Colonic mucosa (tissue), 4 donors: ENCODE data around the gene METAP1D. TPM values are rescaled to one million over a fixed set of nuclear protein-coding genes. Genes with fewer than 3 reads are reported as not detected.

ENCODE experiments used
- DNase-seq: peaks from one replicate; pipeline ENCODE4 v3.0.0-alpha.2; 2020
- H3K27ac ChIP-seq: fragments of 200-600 bp; one replicate; pipeline ENCODE4 v1.8.0; 2021
- H3K27me3 ChIP-seq: fragments of 200-600 bp; one replicate; pipeline ENCODE4 v1.8.0; 2021
- H3K36me3 ChIP-seq: fragments of 200-600 bp; one replicate; pipeline ENCODE4 v1.8.0; 2021
- H3K4me1 ChIP-seq: fragments of 200-600 bp; one replicate; pipeline ENCODE4 v1.8.0; 2021; ENCODE audit warnings: mild to moderate bottlenecking
- H3K4me3 ChIP-seq: fragments of 200-600 bp; one replicate; pipeline ENCODE4 v1.8.0; 2021
- H3K9ac ChIP-seq, 2 donors: one replicate each; pipeline ENCODE4 v1.7.0; 2013; ENCODE audit warnings: control low read depth in 2 of 2, low read depth in 2 of 2, low read length in 2 of 2
- H3K9me3 ChIP-seq: fragments of 200-600 bp; one replicate; pipeline ENCODE4 v1.8.0; 2021
- intact Hi-C: fragments of 100-400 bp; cut with DNase I; formaldehyde crosslinking; loops from one replicate; pipeline ENCODE4 v1.14.1; 2022
- total RNA-seq, 2 donors: library from RNA; stranded (reverse); fragmentation: NEBNext Ultra II Directional in 1 of 2; extraction: Animal tissue kit (Norgen Biotek cat#: 25700) in 1 of 2; gene quantifications; one replicate each; pipeline ENCODE4 v1.2.1, GENCODE V29; 2021
- TF ChIP-seq, protein P1 (sequence below): fragments of 200-600 bp; IDR thresholded peaks from one replicate; pipeline ENCODE4 v1.8.0; 2022; ENCODE audit warnings: antibody characterized with exemption, mild to moderate bottlenecking
- donor health status: healthy.
- donor health status: DM: no; HTN: no; CAD: no.
- donor health status: DM: no; HTN: no; CAD: no.

The METAP1D gene
- total RNA-seq, 2 donors from 2014 or later, result 3.3 to 5.8 TPM

DNA sequence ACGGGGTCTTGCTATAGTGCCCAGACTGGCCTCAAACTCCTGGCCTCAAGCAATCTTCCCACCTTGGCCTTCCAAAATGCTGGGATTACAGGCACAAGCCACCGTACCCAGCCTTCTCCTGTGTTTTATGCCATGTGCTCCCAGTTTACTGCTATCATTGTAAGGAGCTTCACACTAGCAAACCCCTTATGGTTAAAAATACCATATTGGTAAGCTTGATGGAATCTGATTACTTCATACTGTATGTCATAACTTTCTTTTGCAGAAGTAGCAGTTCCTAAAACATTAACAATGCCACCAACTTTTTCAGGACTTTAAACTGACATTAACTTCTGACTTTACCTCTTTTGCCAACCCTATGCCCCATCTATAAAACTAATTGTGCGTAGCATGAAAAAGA lies 41.3 kb upstream of the METAP1D start:
- H3K4me3 ChIP-seq, result no peak overlapping the region
- no peaks in the 10 kb centered on the region for H3K27me3 ChIP-seq
- no peak overlapping the region for H3K9ac ChIP-seq
- intact Hi-C loops, result no loop called here
- DNase-seq, result no peak
- no peaks in the 10 kb centered on the region for H3K4me1 ChIP-seq
- TF ChIP-seq, protein P1, sequence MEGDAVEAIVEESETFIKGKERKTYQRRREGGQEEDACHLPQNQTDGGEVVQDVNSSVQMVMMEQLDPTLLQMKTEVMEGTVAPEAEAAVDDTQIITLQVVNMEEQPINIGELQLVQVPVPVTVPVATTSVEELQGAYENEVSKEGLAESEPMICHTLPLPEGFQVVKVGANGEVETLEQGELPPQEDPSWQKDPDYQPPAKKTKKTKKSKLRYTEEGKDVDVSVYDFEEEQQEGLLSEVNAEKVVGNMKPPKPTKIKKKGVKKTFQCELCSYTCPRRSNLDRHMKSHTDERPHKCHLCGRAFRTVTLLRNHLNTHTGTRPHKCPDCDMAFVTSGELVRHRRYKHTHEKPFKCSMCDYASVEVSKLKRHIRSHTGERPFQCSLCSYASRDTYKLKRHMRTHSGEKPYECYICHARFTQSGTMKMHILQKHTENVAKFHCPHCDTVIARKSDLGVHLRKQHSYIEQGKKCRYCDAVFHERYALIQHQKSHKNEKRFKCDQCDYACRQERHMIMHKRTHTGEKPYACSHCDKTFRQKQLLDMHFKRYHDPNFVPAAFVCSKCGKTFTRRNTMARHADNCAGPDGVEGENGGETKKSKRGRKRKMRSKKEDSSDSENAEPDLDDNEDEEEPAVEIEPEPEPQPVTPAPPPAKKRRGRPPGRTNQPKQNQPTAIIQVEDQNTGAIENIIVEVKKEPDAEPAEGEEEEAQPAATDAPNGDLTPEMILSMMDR, result no peak
- no peak overlapping the region for H3K27ac ChIP-seq
- no peaks in the 10 kb centered on the region for H3K36me3 ChIP-seq
- no peaks in the 10 kb centered on the region for H3K9me3 ChIP-seq

DNA sequence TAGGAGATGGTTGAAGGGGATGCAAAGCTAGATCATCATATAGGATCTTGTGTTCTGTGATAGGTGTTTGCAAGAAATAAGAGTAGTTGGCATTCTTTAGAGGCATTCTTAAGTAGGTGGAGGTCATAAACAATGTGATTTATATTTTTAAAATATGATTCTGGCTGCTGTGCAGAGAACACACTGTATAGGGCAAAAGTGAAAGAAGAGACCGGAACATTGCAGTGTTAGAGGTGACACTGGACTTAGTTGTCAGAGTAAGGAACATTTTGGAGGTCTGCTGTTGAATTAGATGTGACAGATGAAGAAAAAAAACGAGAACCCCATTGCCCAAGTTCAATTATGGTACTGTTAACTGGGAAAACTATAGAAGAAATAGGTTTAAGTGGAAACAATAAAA lies 39.8 kb upstream of the METAP1D start:
- H3K36me3 ChIP-seq, result no peaks in the 10 kb centered on the region
- H3K27ac ChIP-seq, result no peak overlapping the region
- DNase-seq, result no peak
- H3K9me3 ChIP-seq, result no peaks in the 10 kb centered on the region
- no peak overlapping the region for H3K9ac ChIP-seq
- intact Hi-C loops, result no loop called here
- H3K4me3 ChIP-seq, result no peak overlapping the region
- no peaks in the 10 kb centered on the region for H3K4me1 ChIP-seq
- TF ChIP-seq, protein P1, result no peak
- H3K27me3 ChIP-seq, result no peaks in the 10 kb centered on the region

- no peaks in the 10 kb centered on the region for H3K27me3 ChIP-seq
- H3K9me3 ChIP-seq, result no peaks in the 10 kb centered on the region
- intact Hi-C loops, result no loop called here
- no peak for DNase-seq
- H3K9ac ChIP-seq, result no peak overlapping the region
- H3K27ac ChIP-seq, result no peak overlapping the region
- TF ChIP-seq, protein P1, result no peak
- no peaks in the 10 kb centered on the region for H3K4me1 ChIP-seq
- H3K4me3 ChIP-seq, result no peak overlapping the region
- no peaks in the 10 kb centered on the region for H3K36me3 ChIP-seq
Observed at GRCh38 chr2:171960570-171960969, 39.2 kb upstream of the METAP1D start.

DNA sequence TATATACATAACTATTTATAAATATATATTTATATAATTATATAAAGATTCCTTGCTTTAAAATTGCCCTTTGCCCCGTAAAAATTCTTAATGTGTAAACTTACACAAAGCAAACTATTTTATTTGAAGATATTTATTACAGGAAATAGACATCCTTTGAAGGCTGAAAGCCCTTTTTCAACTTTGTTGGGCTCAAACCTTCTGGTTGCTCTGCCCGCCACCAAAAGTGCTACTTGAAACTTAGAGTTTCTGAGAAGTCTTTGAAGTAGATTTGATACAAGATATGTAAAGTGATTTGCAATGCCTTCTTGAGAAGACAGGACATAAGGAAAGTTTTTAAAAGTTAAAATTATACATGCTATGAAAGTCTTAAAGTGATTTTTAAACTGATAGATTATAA lies 36.6 kb upstream of the METAP1D start:
- Histone ChIP-seq H3K9me3 (no peaks in the 10 kb centered on the region), H3K4me1 (no peaks in the 10 kb centered on the region), H3K27me3 (no peaks in the 10 kb centered on the region), H3K4me3 (no peak overlapping the region), H3K36me3 (peaks cover 4% of the 10 kb centered on the region), H3K9ac (no peak overlapping the region), H3K27ac (no peak overlapping the region)
- DNase-seq, result no peak
- TF ChIP-seq, protein P1, result no peak
- intact Hi-C loops, result no loop called here

GRCh38 chr2:171964308-171964707 lies 35.4 kb upstream of the METAP1D start:
- no peak for DNase-seq
- H3K9ac ChIP-seq, result no peak overlapping the region
- H3K36me3 ChIP-seq, result peaks cover 4% of the 10 kb centered on the region
- TF ChIP-seq, protein P1, result no peak
- H3K9me3 ChIP-seq, result no peaks in the 10 kb centered on the region
- H3K27ac ChIP-seq, result no peak overlapping the region
- intact Hi-C loops, result no loop called here
- no peaks in the 10 kb centered on the region for H3K4me1 ChIP-seq
- H3K27me3 ChIP-seq, result no peaks in the 10 kb centered on the region
- H3K4me3 ChIP-seq, result no peak overlapping the region

GRCh38 chr2:171965238-171965637 lies 34.5 kb upstream of the METAP1D start:
- no peak overlapping the region for H3K4me3 ChIP-seq
- H3K9ac ChIP-seq, result no peak overlapping the region
- H3K27ac ChIP-seq, result no peak overlapping the region
- no peaks in the 10 kb centered on the region for H3K27me3 ChIP-seq
- H3K36me3 ChIP-seq, result peaks cover 4% of the 10 kb centered on the region
- H3K9me3 ChIP-seq, result no peaks in the 10 kb centered on the region
- no peak for DNase-seq
- intact Hi-C loops, result no loop called here
- TF ChIP-seq, protein P1, result no peak
- no peaks in the 10 kb centered on the region for H3K4me1 ChIP-seq
